SK-N-SH (cell line): ENCODE measurements around the gene RET. TPM values are rescaled to one million over a fixed set of nuclear protein-coding genes. Genes with fewer than 3 reads are reported as not detected.

Source experiments
- CTCF ChIA-PET: fragments of 300-600, 350-600 bp; formaldehyde crosslinking; extraction: SDS; loops from one replicate; lab custom pipeline; 2021; lab: Yijun Ruan, JAX
- POLR2A ChIA-PET: fragments of 350-600 bp; sonication (Branson Sonifier 250); formaldehyde crosslinking; extraction: SDS; loops from one replicate; lab custom pipeline; 2020; ENCODE audit warnings: antibody characterized with exemption, inconsistent platforms; lab: Yijun Ruan, JAX
- DNase-seq: peaks from one replicate; pipeline ENCODE4 v3.0.0; 2012
- H2AFZ ChIP-seq: fragments of 200-600 bp; sonication (generic); 2 replicates; pipeline ENCODE4 v1.8.1; 2016; ENCODE audit warnings: antibody characterized with exemption, mild to moderate bottlenecking, low read depth
- H3F3A ChIP-seq: fragments of 200-600 bp; sonication (generic); replicated peaks from 2 replicates; pipeline ENCODE3; 2016; ENCODE audit warnings: antibody characterized with exemption, mild to moderate bottlenecking; ENCODE audit not compliant: insufficient read depth
- H3K27ac ChIP-seq, 2 experiments: fragments of 200-500 bp in 1 of 2; fragments of 200-600 bp in 1 of 2; sonication (Bioruptor generic) in 1 of 2; sonication (generic), shearing (Covaris generic) in 1 of 2; 2 replicates each; pipeline versions ENCODE4 v1.5.1 to v1.6.1; 2014 to 2016; ENCODE audit warnings: low read depth in 2 of 2, inconsistent platforms in 1 of 2, low read length in 1 of 2, mild to moderate bottlenecking in 1 of 2, mixed read lengths in 1 of 2
- H3K27me3 ChIP-seq: fragments of 200-600 bp; sonication (generic), shearing (Covaris generic); 2 replicates; pipeline ENCODE4 v1.6.1; 2016; ENCODE audit warnings: mixed run types; ENCODE audit not compliant: insufficient read depth
- H3K36me3 ChIP-seq, 2 experiments: fragments of 200-500 bp in 1 of 2; fragments of 200-600 bp in 1 of 2; sonication (Bioruptor generic) in 1 of 2; sonication (generic) in 1 of 2; replicated peaks in 1 of 2; 2 replicates each; pipeline versions ENCODE3 to v1.5.1; 2014 to 2016; ENCODE audit warnings: low read length in 1 of 2, mild to moderate bottlenecking in 1 of 2; ENCODE audit not compliant: insufficient read depth in 2 of 2, control insufficient read depth in 1 of 2
- H3K4me1 ChIP-seq, 2 experiments: fragments of 200-500 bp in 1 of 2; fragments of 200-600 bp in 1 of 2; sonication (Bioruptor generic) in 1 of 2; sonication (generic), shearing (Covaris generic) in 1 of 2; 2 replicates each; pipeline versions ENCODE4 v1.5.1 to v1.6.1; 2014 to 2016; ENCODE audit warnings: low read depth in 1 of 2, low read length in 1 of 2, mixed run types in 1 of 2; ENCODE audit not compliant: insufficient read depth in 2 of 2, control insufficient read depth in 1 of 2
- H3K4me2 ChIP-seq: fragments of 200-600 bp; sonication (generic), shearing (Covaris generic); 2 replicates; pipeline ENCODE4 v1.6.1; 2017; ENCODE audit warnings: mixed run types
- H3K4me3 ChIP-seq, 2 experiments: fragments of 200-500 bp in 1 of 2; fragments of 200-600 bp in 1 of 2; sonication (Bioruptor generic) in 1 of 2; sonication (generic), shearing (Covaris generic) in 1 of 2; 2 replicates each; pipeline versions ENCODE4 v1.5.1 to v1.8.1; 2014 to 2016; ENCODE audit warnings: low read depth in 2 of 2, inconsistent platforms in 1 of 2, low read length in 1 of 2, mild to moderate bottlenecking in 1 of 2, mixed read lengths in 1 of 2, moderate library complexity in 1 of 2
- H3K79me2 ChIP-seq: fragments of 200-600 bp; sonication (generic); 2 replicates; pipeline ENCODE4 v1.8.1; 2017; ENCODE audit warnings: mild to moderate bottlenecking; ENCODE audit not compliant: insufficient read depth
- H3K9ac ChIP-seq: fragments of 200-600 bp; sonication (generic); 2 replicates; pipeline ENCODE4 v1.6.1; 2017; ENCODE audit warnings: mixed run types
- H3K9me2 ChIP-seq: fragments of 200-600 bp; sonication (generic); 2 replicates; pipeline ENCODE4 v1.6.1; 2017; ENCODE audit warnings: mixed run types
- H3K9me3 ChIP-seq: fragments of 200-600 bp; sonication (generic); 2 replicates; pipeline ENCODE4 v1.6.1; 2017; ENCODE audit warnings: mixed run types, mild to moderate bottlenecking, moderate library complexity
- H4K20me1 ChIP-seq: fragments of 200-600 bp; sonication (generic); 2 replicates; pipeline ENCODE4 v1.6.1; 2017; ENCODE audit warnings: mild to moderate bottlenecking, mixed run types; ENCODE audit not compliant: insufficient read depth
- CHD2 ChIP-seq: fragments of 150-350 bp; IDR thresholded peaks from 2 replicates; pipeline ENCODE4 v1.6.1; 2018; ENCODE audit warnings: low read length; ENCODE audit not compliant: partially characterized antibody
- EP300 ChIP-seq, 2 experiments: IDR thresholded peaks; 2 replicates each; pipeline versions ENCODE4 v1.4.0 to v1.6.1; 2012; ENCODE audit warnings: borderline replicate concordance in 1 of 2, low read depth in 1 of 2, low read length in 1 of 2
- EZH2phosphoT487 ChIP-seq: fragments of 200-600 bp; sonication (generic); IDR thresholded peaks from 2 replicates; pipeline ENCODE4 v1.6.1; 2017; ENCODE audit warnings: low read depth, mixed run types, mild to moderate bottlenecking, antibody characterized with exemption, moderate library complexity, borderline replicate concordance
- FOSL2 ChIP-seq: IDR thresholded peaks from 2 replicates; pipeline ENCODE4 v1.4.0; 2012; ENCODE audit warnings: low read depth, mild to moderate bottlenecking, moderate library complexity, borderline replicate concordance
- FOXJ3 ChIP-seq: sonication (generic); formaldehyde crosslinking; IDR thresholded peaks from 2 replicates; pipeline ENCODE4 v1.5.1; 2020; ENCODE audit warnings: mild to moderate bottlenecking, missing genetic modification reagents
- FOXM1 ChIP-seq: IDR thresholded peaks from 2 replicates; pipeline ENCODE4 v1.4.0; 2012; ENCODE audit warnings: low read depth, mild to moderate bottlenecking
- GABPA ChIP-seq: IDR thresholded peaks from 2 replicates; pipeline ENCODE4 v1.4.0; 2012; ENCODE audit warnings: low read depth, mild to moderate bottlenecking
- IRF3 ChIP-seq: fragments of 150-350 bp; IDR thresholded peaks from 2 replicates; pipeline ENCODE4 v1.6.1; 2016; ENCODE audit warnings: mild to moderate bottlenecking, low read depth, low read length
- JUND ChIP-seq: IDR thresholded peaks from 2 replicates; pipeline ENCODE4 v1.4.0; 2012
- MXI1 ChIP-seq: IDR thresholded peaks from 2 replicates; pipeline ENCODE4 v1.6.1; 2012; ENCODE audit warnings: mild to moderate bottlenecking, low read depth, low read length, improper control_type of control experiment
- POLR2AphosphoS5 ChIP-seq: IDR thresholded peaks from 2 replicates; pipeline ENCODE4 v1.6.1; 2012; ENCODE audit warnings: low read depth, low read length
- REST ChIP-seq: IDR thresholded peaks from 2 replicates; pipeline ENCODE4 v1.6.1; 2012; ENCODE audit warnings: mild to moderate bottlenecking, low read depth, low read length, moderate library complexity
- RFX5 ChIP-seq: IDR thresholded peaks from 2 replicates; pipeline ENCODE4 v1.6.1; 2012; ENCODE audit warnings: mild to moderate bottlenecking, improper control_type of control experiment, low read length
- TCF12 ChIP-seq: IDR thresholded peaks from 2 replicates; pipeline ENCODE4 v1.4.0; 2012
- USF1 ChIP-seq: IDR thresholded peaks from 2 replicates; pipeline ENCODE4 v1.4.0; 2012; ENCODE audit warnings: low read depth, borderline replicate concordance
- WGBS: methylation state at CpG from one replicate; pipeline ENCODE4 v1.1.6; 2017; ENCODE audit warnings: low lambda C conversion rate; 5-methylcytosine and 5-hydroxymethylcytosine counted together
- polyA plus RNA-seq, 3 experiments: library from polyadenylated mRNA; depleted of rRNA; stranded (reverse); fragments of >200 nt; gene quantifications; 2 replicates each; pipeline ENCODE4 v1.2.3, GENCODE V29; 2012
- TF ChIP-seq, protein P1 (sequence below): IDR thresholded peaks from 2 replicates; pipeline ENCODE4 v1.4.0; 2012; ENCODE audit warnings: low read depth, borderline replicate concordance
- TF ChIP-seq, protein P2 (sequence below): fragments of 200-600 bp; sonication (generic); IDR thresholded peaks from 2 replicates; pipeline ENCODE4 v1.6.1; 2017; ENCODE audit warnings: antibody characterized with exemption, mild to moderate bottlenecking, moderate library complexity

RET gene
- polyA plus RNA-seq, 1 of the 3 experiments (the other 2 are of a cell fraction), result 3.2 TPM

GRCh38 chr10:43115881-43116595 is 39.2 kb downstream of the RET start:
- WGBS, result 84% methylated on average over 10 of the region's 10 CpGs
- no peak for TF ChIP-seq EZH2phosphoT487
- TF ChIP-seq, protein P1, sequence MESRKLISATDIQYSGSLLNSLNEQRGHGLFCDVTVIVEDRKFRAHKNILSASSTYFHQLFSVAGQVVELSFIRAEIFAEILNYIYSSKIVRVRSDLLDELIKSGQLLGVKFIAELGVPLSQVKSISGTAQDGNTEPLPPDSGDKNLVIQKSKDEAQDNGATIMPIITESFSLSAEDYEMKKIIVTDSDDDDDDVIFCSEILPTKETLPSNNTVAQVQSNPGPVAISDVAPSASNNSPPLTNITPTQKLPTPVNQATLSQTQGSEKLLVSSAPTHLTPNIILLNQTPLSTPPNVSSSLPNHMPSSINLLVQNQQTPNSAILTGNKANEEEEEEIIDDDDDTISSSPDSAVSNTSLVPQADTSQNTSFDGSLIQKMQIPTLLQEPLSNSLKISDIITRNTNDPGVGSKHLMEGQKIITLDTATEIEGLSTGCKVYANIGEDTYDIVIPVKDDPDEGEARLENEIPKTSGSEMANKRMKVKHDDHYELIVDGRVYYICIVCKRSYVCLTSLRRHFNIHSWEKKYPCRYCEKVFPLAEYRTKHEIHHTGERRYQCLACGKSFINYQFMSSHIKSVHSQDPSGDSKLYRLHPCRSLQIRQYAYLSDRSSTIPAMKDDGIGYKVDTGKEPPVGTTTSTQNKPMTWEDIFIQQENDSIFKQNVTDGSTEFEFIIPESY, result no peak
- no peak for TF ChIP-seq FOSL2
- no peak for TF ChIP-seq FOXJ3 (CRISPR knock-in tag)
- POLR2A ChIA-PET, result interaction anchor here (0.7 kb wide), 1 partner anchor 181 kb away, joined by 3 read pairs; no protein-coding TSS in a partner anchor
- H3K4me3 ChIP-seq, result no peak overlapping the region
- H3K27ac ChIP-seq, result no peak overlapping the region; a peak in 1 of 4 replicates
- H3K9ac ChIP-seq, result no peak overlapping the region
- H3K4me2 ChIP-seq, result no peak overlapping the region
- H3K9me2 ChIP-seq, result no peaks in the 10 kb centered on the region
- peaks cover 0 to 7% of the 10 kb centered on the region in 2 experiments for H3K36me3 ChIP-seq
- DNase-seq, result no peak
- CTCF ChIA-PET, result interaction anchor here (0.9 to 1.4 kb wide), 3 partner anchors 15 to 280 kb away, joined by 3 read pairs; no protein-coding TSS in a partner anchor
- H3K79me2 ChIP-seq, result no peaks in the 10 kb centered on the region
- no peaks in the 10 kb centered on the region for H3K9me3 ChIP-seq
- peaks cover 0 to 3% of the 10 kb centered on the region in 2 experiments; a peak in 1 of 4 replicates for H3K4me1 ChIP-seq
- H3F3A ChIP-seq, result no peaks in the 10 kb centered on the region
- H4K20me1 ChIP-seq, result no peaks in the 10 kb centered on the region
- no peaks in the 10 kb centered on the region for H3K27me3 ChIP-seq
- H2AFZ ChIP-seq, result no peak overlapping the region

- Histone ChIP-seq H3F3A (no peaks in the 10 kb centered on the region), H3K4me2 (no peak overlapping the region), H3K27ac (no peak overlapping the region; a peak in 1 of 4 replicates), H3K79me2 (no peaks in the 10 kb centered on the region), H3K4me3 (no peak overlapping the region), H3K27me3 (no peaks in the 10 kb centered on the region), H2AFZ (no peak overlapping the region), H3K9me3 (no peaks in the 10 kb centered on the region), H3K36me3 (peaks cover 0 to 7% of the 10 kb centered on the region in 2 experiments), H3K4me1 (peaks cover 0 to 5% of the 10 kb centered on the region in 2 experiments; a peak in 1 of 4 replicates), H4K20me1 (no peaks in the 10 kb centered on the region), H3K9ac (no peak overlapping the region), H3K9me2 (no peaks in the 10 kb centered on the region)
- ChIA-PET CTCF (no interaction called here), POLR2A (interaction anchor here (0.7 kb wide), 1 partner anchor 181 kb away, joined by 3 read pairs; no protein-coding TSS in a partner anchor)
- WGBS, result 71% methylated on average over 10 of the region's 10 CpGs
- no peak for DNase-seq
- no peak for TF ChIP-seq GABPA
- TF ChIP-seq, protein P2, sequence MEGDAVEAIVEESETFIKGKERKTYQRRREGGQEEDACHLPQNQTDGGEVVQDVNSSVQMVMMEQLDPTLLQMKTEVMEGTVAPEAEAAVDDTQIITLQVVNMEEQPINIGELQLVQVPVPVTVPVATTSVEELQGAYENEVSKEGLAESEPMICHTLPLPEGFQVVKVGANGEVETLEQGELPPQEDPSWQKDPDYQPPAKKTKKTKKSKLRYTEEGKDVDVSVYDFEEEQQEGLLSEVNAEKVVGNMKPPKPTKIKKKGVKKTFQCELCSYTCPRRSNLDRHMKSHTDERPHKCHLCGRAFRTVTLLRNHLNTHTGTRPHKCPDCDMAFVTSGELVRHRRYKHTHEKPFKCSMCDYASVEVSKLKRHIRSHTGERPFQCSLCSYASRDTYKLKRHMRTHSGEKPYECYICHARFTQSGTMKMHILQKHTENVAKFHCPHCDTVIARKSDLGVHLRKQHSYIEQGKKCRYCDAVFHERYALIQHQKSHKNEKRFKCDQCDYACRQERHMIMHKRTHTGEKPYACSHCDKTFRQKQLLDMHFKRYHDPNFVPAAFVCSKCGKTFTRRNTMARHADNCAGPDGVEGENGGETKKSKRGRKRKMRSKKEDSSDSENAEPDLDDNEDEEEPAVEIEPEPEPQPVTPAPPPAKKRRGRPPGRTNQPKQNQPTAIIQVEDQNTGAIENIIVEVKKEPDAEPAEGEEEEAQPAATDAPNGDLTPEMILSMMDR, result no peak
- TF ChIP-seq EP300 (IDR thresholded peaks at IDR 0.05; ENCODE audit: borderline replicate concordance in 1 of 2, low read depth in 1 of 2, low read length in 1 of 2), result no peak
- TF ChIP-seq MXI1, result no peak
- no peak for TF ChIP-seq FOXM1
- no peak for TF ChIP-seq RFX5
- no peak for TF ChIP-seq JUND
- no peak for TF ChIP-seq CHD2
- no peak for TF ChIP-seq TCF12
- TF ChIP-seq IRF3, result no peak
- TF ChIP-seq REST, result no peak
- TF ChIP-seq USF1, result no peak
- TF ChIP-seq POLR2AphosphoS5, result no peak
These were observed 39.7 kb downstream of the RET start for GRCh38 chr10:43116596-43116995.
